ENCODE data around the gene RNF31. TPM values are rescaled to one million over a fixed set of nuclear protein-coding genes. Genes with fewer than 3 reads are reported as not detected.
A peak's percentile ranks its signal among the peaks of the same experiment; 100 is the strongest.
"Not testable (repeated sequence)": the region's sequence is repeated elsewhere in the genome, so short reads cannot be mapped to it uniquely, and the experiment has no call there.

Gene RNF31
- total RNA-seq, 1 donor = 38.4 TPM

- Histone ChIP-seq H3K4me1 (ENCODE audit: insufficient read depth, low read length) (peaks cover 27% of the 10 kb centered on the region), H3K4me3 (ENCODE audit: low read length) (peak within 1 kb of the TSS; percentile 57)
Observed at GRCh38 chr14:24188251-24189058, 41.2 kb downstream of the RNF31 start, which contains the start of gene IPO4. Gene IPO4 (minus strand): TSS chr14:24188816. CDS start chr14:24188787, 29 bp downstream.

GRCh38 chr14:24189059-24189375, 41.7 kb downstream of the RNF31 start:
- H3K27me3 ChIP-seq (ENCODE audit: insufficient read depth, low read length) = no peaks in the 10 kb centered on the region
- H3K4me1 ChIP-seq (ENCODE audit: insufficient read depth, low read length) = peaks cover 27% of the 10 kb centered on the region
- no peak overlapping the region for H3K4me3 ChIP-seq (ENCODE audit: low read length)
- H3K9me3 ChIP-seq (ENCODE audit: low read depth, low read length) = no peaks in the 10 kb centered on the region

More at GRCh38 chr14:24188251-24189058, 41.2 kb downstream of the RNF31 start, which contains the start of gene IPO4:
- no peaks in the 10 kb centered on the region for H3K9me3 ChIP-seq (ENCODE audit: low read depth, low read length)
- no peaks in the 10 kb centered on the region for H3K27me3 ChIP-seq (ENCODE audit: insufficient read depth, low read length)

DNA sequence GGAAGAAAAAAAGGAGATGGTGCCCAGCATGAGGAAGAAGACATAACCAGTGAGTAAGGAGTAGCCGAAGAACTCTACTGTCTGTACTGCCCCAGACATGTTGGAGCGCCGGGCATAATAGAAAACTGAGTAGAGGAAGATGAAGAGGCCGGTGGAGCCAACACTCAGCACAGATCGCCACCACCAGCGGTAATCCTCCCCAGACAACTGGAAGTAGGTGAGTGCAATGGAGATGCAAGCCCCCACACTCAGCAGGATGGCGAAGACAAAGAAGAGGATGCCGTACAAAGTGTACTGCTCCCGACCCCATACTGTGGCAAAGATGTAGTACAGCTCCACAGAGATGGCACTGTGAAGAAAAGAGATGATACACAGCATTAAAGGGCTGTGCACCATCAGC, 42.2 kb downstream of the RNF31 start:
- Histone ChIP-seq H3K9me3 (ENCODE audit: low read depth, low read length) (no peaks in the 10 kb centered on the region), H3K27me3 (ENCODE audit: insufficient read depth, low read length) (no peaks in the 10 kb centered on the region), H3K4me1 (ENCODE audit: insufficient read depth, low read length) (peaks cover 31% of the 10 kb centered on the region), H3K4me3 (ENCODE audit: low read length) (no peak overlapping the region)

DNA sequence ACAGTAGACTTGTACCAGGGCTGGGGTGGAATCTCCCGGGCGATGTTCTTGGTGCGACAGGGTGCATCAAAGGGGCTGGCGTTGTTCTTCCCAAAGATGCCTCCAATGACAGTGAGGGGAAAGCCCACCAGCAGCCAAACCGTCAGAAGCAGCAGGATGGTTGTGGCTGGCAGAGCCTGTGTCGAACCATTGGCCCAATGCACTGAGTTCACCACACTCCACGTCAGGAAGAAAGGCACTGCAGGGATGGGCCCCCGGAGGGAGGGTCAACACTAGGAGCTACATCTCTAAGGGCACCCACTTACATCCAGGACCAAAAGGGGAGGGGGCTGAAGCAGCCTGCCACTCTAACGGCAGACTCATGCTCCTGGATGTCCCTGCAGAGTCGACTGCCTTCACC, 43.1 kb downstream of the RNF31 start:
- no peak overlapping the region for H3K4me3 ChIP-seq (ENCODE audit: low read length)
- H3K27me3 ChIP-seq (ENCODE audit: insufficient read depth, low read length) = no peaks in the 10 kb centered on the region
- no peaks in the 10 kb centered on the region for H3K9me3 ChIP-seq (ENCODE audit: low read depth, low read length)
- peaks cover 37% of the 10 kb centered on the region for H3K4me1 ChIP-seq (ENCODE audit: insufficient read depth, low read length)

GRCh38 chr14:24192933-24193332, 45.6 kb downstream of the RNF31 start:
- Histone ChIP-seq H3K9me3 (ENCODE audit: low read depth, low read length) (no peaks in the 10 kb centered on the region), H3K27me3 (ENCODE audit: insufficient read depth, low read length) (no peaks in the 10 kb centered on the region), H3K4me3 (ENCODE audit: low read length) (no peak overlapping the region), H3K4me1 (ENCODE audit: insufficient read depth, low read length) (peaks cover 43% of the 10 kb centered on the region)

DNA sequence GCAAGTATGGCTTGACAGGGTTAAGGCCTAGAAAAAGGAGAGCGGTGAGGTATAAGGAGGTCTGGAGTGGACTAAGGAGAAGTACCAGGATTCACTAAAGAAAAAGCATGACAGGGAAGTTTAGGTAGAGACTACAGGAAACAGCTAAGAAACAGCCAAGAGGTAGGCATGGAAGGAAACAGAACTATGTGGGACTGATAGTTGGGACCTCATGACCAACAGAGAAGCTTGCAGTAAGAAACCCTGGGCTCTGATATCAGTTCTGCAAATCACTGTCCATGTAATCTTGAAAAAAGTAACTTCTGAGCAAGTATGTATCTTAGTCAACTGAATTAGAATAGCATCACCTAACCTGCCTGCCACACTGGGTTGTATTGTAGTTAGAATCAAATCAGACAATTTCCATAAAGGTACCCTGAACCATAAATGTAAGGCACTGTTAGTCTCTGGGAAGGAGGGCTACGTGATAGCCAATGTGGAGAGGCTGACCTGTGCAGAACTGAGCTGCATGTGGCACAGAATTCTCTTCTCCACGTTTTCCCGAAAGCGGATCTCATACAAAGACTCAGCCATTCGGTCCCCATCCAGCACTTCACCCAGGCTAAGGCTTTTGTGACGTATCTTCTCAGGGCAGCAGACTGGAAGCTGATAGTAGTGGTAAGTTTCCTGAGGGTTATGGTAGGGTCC, 47.0 kb downstream of the RNF31 start:
- Histone ChIP-seq H3K9me3 (ENCODE audit: low read depth, low read length) (no peaks in the 10 kb centered on the region), H3K27me3 (ENCODE audit: insufficient read depth, low read length) (no peaks in the 10 kb centered on the region), H3K4me1 (ENCODE audit: insufficient read depth, low read length) (peaks cover 39% of the 10 kb centered on the region), H3K4me3 (ENCODE audit: low read length) (no peak overlapping the region)

- Histone ChIP-seq H3K4me3 (ENCODE audit: low read length) (peak overlapping the region; percentile 67), H3K9me3 (ENCODE audit: low read depth, low read length) (no peaks in the 10 kb centered on the region), H3K27me3 (ENCODE audit: insufficient read depth, low read length) (no peaks in the 10 kb centered on the region), H3K4me1 (ENCODE audit: insufficient read depth, low read length) (peaks cover 36% of the 10 kb centered on the region)
Observed at GRCh38 chr14:24194873-24195185, 47.5 kb downstream of the RNF31 start.

DNA sequence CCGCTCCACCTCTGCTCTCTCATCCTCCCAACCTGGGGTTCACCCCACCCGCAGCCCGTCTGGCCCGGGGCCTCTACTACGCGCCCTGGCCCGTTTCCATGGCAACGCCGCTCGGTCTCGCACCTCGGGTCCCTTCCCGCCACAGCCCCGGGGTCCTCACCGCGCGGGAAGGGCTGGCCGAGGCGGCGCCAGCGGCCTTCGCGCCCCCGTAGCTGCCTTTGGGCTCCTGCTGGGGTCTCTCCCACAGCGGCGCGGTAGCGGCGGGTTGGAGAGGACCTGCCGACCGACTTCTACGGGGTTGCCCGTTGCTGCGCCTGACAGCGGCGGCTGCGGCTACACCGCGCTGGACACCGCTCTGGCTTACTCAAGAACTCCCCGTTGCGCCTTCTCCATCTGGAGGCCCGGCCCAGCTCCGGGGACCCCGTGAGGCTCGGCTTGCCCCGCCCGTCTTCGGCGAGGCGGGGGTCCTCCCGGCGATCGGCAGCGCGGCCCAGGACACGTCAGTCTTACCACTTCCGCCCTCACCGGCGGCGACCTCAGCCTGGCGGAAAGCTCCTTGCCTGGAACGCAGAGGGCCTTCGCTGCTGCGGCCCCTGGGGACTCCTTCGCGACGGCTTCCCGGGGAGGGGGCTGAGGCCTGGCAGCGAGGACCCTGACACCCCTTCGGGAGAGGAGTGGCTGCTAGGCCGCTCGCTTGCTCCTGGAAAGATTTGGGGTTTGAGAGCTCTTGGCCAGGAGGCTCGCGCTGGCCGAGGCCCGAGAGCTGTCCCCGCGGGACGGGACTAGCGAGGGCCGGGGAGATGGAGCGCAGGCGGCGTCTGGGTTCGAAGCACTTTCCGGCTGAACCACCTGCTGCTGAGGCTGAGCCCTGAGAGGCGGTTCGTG, 48.1 kb downstream of the RNF31 start, which contains the start of gene TM9SF1:
Gene TM9SF1 (minus strand): TSS at position 256 of the 885 bp plus-strand sequence. CDS start 422 bp downstream, outside the sequence.
- H3K4me3 ChIP-seq (ENCODE audit: low read length) = peak within 1 kb of the TSS; percentile 67
- H3K27me3 ChIP-seq (ENCODE audit: insufficient read depth, low read length) = no peaks in the 10 kb centered on the region
- H3K9me3 ChIP-seq (ENCODE audit: low read depth, low read length) = no peaks in the 10 kb centered on the region
- peaks cover 36% of the 10 kb centered on the region for H3K4me1 ChIP-seq (ENCODE audit: insufficient read depth, low read length)

- Histone ChIP-seq H3K27me3 (ENCODE audit: insufficient read depth, low read length) (no peaks in the 10 kb centered on the region), H3K4me3 (ENCODE audit: low read length) (peak overlapping the region; percentile 67), H3K4me1 (ENCODE audit: insufficient read depth, low read length) (peaks cover 36% of the 10 kb centered on the region), H3K9me3 (ENCODE audit: low read depth, low read length) (no peaks in the 10 kb centered on the region)
Observed at GRCh38 chr14:24196071-24197055, 49.1 kb downstream of the RNF31 start.

DNA sequence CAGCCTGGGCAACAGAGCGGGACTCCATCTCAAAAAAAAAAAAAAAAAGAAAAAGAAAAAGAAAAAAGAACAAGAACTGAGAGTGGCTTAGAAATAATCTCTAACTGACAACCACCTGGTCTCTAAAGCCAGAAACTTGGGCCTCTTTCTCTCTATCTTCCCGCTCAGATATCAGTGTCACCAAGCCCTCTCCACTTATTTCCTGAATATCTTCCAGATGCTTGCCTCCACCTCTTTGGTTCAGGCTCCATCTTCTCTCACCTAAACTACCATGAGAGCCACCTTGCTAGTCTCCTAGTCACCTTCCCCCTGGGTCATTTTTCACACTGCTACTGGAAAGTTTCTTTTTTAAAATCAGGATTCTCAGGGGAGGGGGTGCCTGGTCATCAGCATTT, 49.8 kb downstream of the RNF31 start:
- peaks cover 36% of the 10 kb centered on the region for H3K4me1 ChIP-seq (ENCODE audit: insufficient read depth, low read length)
- no peaks in the 10 kb centered on the region for H3K9me3 ChIP-seq (ENCODE audit: low read depth, low read length)
- H3K4me3 ChIP-seq (ENCODE audit: low read length) = no peak overlapping the region
- no peaks in the 10 kb centered on the region for H3K27me3 ChIP-seq (ENCODE audit: insufficient read depth, low read length)

- peaks cover 36% of the 10 kb centered on the region for H3K4me1 ChIP-seq (ENCODE audit: insufficient read depth, low read length)
Observed at GRCh38 chr14:24198814-24199524, 51.7 kb downstream of the RNF31 start.

DNA sequence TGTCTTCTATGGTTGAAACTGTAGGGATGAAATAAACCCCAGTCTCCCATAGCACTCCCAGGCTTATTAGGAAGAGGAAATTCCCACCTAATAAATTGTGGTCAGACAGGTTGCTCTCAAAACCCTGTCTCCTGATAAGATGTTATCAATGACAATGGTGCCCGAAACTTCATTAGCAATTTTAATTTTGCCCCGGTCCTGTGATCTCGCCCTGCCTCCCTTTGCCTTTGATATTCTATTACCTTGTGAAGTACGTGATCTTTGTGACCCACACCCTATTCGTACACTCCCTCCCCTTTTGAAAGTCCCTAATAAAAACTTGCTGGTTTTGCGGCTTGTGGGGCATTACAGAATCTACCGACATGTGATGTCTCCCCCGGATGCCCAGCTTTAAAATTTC, 55.2 kb downstream of the RNF31 start:
- H3K9me3 ChIP-seq (ENCODE audit: low read depth, low read length); H3K4me3 ChIP-seq (ENCODE audit: low read length); H3K27me3 ChIP-seq (ENCODE audit: insufficient read depth, low read length): not testable (repeated sequence)
- H3K4me1 ChIP-seq (ENCODE audit: insufficient read depth, low read length) = peaks cover 14% of the 10 kb centered on the region

More at GRCh38 chr14:24198814-24199524, 51.7 kb downstream of the RNF31 start:
- no peak overlapping the region for H3K4me3 ChIP-seq (ENCODE audit: low read length)
- H3K9me3 ChIP-seq (ENCODE audit: low read depth, low read length) = no peaks in the 10 kb centered on the region
- H3K27me3 ChIP-seq (ENCODE audit: insufficient read depth, low read length) = no peaks in the 10 kb centered on the region

GRCh38 chr14:24203249-24203886, 56.1 kb downstream of the RNF31 start:
- H3K27me3 ChIP-seq (ENCODE audit: insufficient read depth, low read length); H3K4me3 ChIP-seq (ENCODE audit: low read length); H3K9me3 ChIP-seq (ENCODE audit: low read depth, low read length): not testable (repeated sequence)
- peaks cover 16% of the 10 kb centered on the region for H3K4me1 ChIP-seq (ENCODE audit: insufficient read depth, low read length)

All from mononuclear cell (primary cell).